Measurements from ENCODE around the gene SNRPN.

GRCh38 chr15:25019434-25019833 lies 64.6 kb downstream of the SNRPN start:
- TF ChIP-seq CTCF (conservative IDR thresholded peaks at IDR 0.05; ENCODE audit: low read depth, low read length) = no peak
- no peak for TF ChIP-seq MXI1 (IDR thresholded peaks at IDR 0.05; ENCODE audit: borderline replicate concordance, low read depth, low read length)
- no peak for TF ChIP-seq FOS (IDR thresholded peaks at IDR 0.05; ENCODE audit: low read depth, low read length)
- no peak for TF ChIP-seq RAD21 (IDR thresholded peaks at IDR 0.05; ENCODE audit: low read length)
- no peak for TF ChIP-seq POLR2A (IDR thresholded peaks at IDR 0.05; ENCODE audit: low read depth, low read length)
- TF ChIP-seq CEBPB (IDR thresholded peaks at IDR 0.05; ENCODE audit: low read depth, low read length) = no peak
- TF ChIP-seq RFX5 (IDR thresholded peaks at IDR 0.05; ENCODE audit: low read depth, low read length) = no peak
- no peak for TF ChIP-seq CHD1 (IDR thresholded peaks at IDR 0.05; ENCODE audit: low read depth, low read length)
- TF ChIP-seq USF2 (IDR thresholded peaks at IDR 0.05; ENCODE audit: low read depth, low read length) = no peak
- TF ChIP-seq NFE2L2 (IDR thresholded peaks at IDR 0.05; ENCODE audit: low read depth, low read length) = no peak
- no peak for TF ChIP-seq BHLHE40 (IDR thresholded peaks at IDR 0.05; ENCODE audit: low read depth, low read length)
- no peak for TF ChIP-seq SMC3 (IDR thresholded peaks at IDR 0.05; ENCODE audit: low read depth, low read length)
- TF ChIP-seq RCOR1 (IDR thresholded peaks at IDR 0.05; ENCODE audit: insufficient replicate concordance, low read length) = no peak
